Activated effector memory CD4-positive, alpha-beta T cell treated with anti-CD3 and anti-CD28 coated beads, Interleukin-2, amount 50 U/mL, for 16 hours (primary cell): ENCODE data around the gene TMEM43.
A peak's percentile ranks its signal among the peaks of the same experiment; 100 is the strongest.

ENCODE experiments used
- DNase-seq: peaks from one replicate; pipeline ENCODE4 v3.0.0-alpha.2; 2020

TMEM43 gene

DNA sequence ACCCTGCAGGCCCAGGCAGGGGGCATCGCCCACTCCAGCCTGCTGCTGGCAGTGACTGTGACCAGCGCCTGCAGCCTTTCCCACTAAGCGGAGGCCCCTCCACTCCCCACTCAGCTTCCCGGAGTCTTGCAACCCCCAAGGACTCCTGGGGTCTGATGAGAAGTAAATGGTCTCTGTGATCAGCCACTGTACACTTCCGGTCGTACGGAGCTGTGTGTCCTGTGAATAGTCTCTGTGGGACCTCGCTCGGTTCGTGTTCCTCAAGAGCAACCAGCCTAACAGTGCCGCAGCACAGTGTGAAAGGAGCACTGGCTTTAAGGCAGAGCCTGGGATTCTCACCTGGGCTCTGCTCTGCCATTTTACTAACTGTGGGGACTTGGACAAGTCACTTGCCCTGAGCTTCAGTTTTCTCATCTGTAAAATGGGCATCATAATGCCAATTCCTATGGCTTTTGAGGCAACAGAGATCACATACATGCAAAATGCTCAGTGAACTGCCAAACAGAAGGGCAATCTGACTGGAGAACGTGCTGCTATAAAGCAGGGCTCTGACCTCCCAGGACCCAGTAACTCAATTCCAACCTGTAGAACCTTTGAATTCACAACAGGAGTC, 26.7 kb downstream of the TMEM43 start:
- DNase-seq: no peak

DNA sequence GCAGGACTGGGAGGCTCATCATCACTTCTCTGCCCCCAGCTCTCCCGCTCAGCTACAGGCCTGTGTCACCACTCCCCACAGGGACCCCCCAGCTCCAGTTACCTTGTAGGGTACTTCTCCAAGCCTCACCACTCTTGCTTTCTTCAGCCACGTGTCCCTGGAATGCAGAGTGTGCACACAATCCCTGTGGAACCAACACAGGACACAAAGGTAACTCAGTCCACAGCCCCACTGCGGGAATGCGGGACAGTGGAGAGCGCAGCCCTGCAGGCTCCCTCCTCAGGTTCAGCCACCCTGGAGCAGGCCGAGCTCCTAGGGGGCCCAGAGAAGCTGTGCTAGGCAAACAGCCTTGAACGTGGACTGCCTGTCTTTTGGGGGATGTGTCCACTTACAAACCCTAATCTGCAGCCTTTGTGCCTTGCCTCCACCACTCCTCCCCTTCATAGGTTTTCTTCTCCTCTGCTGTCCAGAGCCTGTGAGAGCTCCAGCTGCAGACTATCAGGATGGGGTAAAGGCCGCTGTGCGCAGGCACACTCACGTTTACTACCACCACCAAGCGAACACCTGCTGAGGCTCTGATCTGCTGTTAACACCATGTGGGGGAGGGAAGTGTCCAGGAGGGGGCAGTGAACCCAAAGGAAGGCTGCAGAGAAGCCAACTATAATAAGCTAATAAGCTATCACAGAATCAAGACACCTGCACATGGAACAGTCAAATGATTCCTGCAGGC, 27.5 kb downstream of the TMEM43 start:
- DNase-seq: no peak

DNA sequence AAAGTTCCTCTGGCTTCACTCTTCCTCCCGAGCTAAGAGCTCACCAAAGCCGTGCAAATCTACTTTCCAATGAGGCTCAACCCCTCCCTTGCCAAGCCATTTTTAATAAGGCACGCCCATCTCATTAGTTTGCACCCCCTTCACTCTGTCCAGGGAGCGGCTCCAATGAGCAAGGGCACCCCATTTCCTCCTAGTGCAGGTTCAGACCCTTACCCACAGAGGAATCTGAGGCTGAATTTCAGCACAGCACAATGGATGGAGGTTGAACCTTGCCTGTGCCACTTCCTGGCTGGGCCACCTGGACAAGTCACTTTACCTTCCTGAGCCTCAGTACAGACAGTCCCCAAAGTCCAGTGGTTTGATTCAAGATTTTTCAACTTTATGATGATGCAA, 28.1 kb downstream of the TMEM43 start:
- DNase-seq: no peak

DNA sequence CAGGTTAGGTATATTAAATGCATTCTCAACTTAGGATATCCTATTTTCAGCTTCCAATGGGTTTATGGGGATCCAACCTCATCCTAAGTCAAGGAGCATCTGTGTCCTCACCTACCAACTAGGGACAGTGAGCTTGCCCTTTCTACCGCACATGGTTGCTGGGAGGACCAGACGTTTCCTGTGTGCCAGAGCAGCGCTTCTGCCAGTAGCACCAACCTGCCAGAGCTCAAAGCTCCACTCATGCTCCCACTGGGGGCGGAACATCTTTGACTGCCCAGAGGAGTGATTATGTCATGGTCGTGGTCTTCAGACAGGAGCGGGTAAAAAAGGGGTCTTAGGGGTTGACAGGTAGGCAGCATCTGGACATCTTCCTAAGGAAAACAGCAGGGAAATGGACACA, 28.8 kb downstream of the TMEM43 start:
- no peak for DNase-seq

DNA sequence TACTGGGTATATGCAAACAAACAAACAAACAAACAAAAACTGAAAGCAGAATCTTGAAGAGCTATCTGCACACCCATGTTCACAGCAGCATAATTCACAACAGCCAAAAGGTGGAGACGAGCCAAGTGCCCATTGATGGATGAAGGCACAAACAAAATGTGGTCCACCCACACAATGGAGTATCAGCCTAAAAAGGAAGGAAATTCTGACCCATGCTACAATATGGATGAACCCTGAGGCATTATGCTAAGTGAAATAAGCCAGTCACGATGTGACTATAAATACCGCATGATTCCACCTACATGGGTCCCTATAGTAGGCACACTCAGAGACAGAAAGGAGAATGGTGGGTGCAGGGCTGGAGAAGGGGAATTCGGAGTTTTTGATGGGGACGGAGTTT, 29.4 kb downstream of the TMEM43 start:
- DNase-seq: no peak

DNA sequence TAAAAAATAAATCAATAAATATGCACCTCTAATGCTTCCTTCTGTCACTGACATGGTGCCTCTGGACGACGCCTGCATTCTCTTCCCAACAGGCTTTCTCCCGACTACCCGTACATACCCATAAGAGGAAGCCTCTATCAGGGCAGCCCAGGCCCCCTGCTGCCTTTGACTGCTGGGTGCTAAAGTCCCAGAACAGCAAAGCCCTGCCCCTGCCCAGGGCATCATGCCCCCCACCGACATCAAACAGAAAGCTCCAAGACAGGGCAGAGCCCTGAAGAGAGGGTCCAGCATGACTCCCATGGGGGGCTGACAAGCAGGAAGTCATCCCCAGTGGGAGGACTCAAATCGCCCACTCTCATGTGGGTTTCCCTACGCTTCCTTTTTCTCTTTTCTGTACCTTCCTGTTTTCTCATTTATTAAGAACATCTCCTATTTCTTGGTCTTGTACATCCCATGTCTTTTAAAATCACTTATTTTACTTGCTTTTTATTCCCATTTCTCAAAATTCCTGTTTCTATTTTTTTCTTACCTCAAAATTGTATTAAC, 30.1 kb downstream of the TMEM43 start:
- DNase-seq: no peak

DNA sequence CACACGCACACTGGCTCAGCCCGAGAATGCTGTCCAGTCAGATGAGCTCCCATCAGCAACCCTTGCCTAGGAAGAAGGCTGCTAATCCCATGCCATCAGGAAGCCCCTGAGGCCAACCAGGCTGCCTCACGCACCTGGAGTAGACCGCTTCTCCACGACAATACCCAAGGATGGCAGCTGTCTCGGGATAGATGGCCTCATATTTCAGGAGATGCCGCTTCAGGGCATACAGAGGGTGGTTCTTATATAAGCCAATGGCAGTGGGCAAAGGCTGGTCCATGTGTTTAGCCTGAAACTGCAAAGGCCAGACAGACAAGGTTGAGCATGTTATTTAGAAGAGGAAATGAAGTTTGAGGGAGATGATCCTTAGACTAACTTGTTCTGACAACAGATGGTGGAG, 31.3 kb downstream of the TMEM43 start:
- DNase-seq: no peak

DNA sequence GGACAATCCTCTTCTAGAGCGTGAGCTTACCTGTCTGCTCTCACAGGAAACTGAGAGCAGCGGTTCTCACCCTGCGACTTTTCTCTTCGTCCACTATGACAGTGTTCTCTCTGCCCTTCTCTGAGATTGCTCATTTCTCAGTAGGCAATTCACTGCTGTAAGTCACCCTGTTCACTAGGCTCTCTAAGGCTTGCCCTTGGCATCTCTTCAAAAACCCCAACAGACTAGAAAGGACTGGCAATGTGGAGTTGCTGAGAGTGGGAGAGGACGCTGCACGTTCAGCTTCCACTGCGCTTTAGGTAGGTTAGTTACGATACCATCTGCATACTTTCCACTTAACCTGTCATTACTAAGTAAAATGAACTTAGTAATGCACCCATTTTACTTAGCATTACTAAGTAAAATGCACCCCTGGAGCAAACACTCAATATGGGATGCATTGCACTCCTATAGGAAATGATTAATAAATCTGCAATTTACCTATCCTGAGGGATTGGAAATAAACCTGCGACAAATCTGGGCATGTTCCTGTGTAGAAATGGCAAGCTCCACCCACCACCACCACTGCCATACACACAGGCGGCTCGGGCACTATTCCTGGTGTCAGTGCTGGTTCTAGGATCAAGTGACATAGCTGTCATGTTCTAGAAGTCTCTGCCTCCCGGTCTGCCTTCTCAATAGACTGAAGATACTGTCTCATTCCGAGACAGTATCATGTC, 32.1 kb downstream of the TMEM43 start:
- DNase-seq: no peak

DNA sequence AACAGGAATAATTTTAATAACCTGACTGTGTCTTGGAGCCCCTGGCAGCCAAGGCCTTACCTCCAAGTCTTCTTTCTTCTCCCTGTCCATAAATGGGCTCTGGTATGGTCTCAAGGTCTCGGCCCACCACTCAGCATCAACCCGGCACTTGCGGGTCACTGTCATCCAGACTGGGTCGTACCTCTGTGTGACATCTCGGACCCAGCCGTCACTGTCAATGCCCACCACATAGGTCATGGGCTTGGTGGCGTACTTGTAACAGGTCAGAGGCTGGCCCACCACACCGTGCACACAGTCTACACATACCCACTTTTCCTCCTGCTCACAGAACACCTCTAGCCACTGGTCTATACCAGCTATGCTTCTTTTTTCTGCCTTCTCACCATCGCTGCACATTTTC, 33.1 kb downstream of the TMEM43 start:
- DNase-seq: no peak

DNA sequence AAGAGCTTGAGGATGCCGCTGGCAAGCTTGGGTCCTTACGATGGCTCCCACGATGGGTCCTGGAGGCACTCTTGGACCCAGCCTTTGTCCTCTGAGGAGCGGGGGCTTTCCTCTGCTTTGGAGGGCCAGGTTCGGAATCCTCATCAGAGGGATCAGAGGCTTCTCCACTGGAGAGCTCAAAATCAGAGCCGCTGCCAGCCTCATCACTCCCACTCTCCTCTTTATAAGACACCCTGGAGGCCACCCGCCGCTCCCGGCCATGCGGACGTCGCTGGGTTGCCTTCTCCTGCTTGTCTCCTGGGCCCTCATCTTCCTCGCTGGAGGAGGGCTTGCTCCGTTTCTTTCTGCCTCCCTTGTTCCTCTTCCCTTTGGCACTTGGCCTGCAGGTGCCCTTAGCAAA, 33.5 kb downstream of the TMEM43 start:
- DNase-seq: no peak

DNA sequence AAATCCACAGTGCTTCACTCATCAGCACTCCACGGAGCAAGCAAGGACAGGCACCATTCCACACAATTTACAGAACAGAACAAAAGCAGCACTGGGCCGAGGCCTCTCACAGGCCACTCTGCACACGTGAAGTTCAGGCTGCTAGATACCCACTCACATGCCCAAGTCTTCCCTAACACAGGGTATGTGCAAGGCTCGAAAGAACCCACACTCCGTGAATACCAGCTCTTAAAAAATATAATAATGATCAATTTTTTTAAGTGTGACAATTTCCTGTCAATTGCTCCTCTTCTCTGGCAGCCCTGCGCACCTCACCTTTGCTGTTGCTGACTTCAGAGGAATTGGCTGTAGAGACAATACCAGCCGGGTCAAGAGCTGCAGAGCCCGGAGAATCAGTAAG, 34.6 kb downstream of the TMEM43 start:
- DNase-seq: no peak

DNA sequence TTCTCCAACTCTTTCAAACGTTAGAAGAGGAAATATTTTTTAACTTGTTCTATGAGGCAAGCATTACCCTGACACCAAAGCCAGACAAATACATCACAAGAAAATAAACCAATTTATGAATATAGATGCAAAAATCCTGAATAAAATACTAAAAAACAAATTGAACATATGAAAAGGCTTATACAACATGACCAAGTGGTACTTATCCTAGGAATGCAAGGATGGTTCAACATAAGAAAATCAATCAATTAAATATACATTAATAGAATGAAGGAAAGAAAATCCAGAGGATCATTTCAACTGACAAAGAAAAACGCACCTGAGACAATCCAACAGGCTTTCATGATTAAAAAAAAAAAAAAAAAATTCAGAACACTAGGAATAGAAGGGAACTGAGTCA, 36.4 kb downstream of the TMEM43 start:
- no peak for DNase-seq

DNA sequence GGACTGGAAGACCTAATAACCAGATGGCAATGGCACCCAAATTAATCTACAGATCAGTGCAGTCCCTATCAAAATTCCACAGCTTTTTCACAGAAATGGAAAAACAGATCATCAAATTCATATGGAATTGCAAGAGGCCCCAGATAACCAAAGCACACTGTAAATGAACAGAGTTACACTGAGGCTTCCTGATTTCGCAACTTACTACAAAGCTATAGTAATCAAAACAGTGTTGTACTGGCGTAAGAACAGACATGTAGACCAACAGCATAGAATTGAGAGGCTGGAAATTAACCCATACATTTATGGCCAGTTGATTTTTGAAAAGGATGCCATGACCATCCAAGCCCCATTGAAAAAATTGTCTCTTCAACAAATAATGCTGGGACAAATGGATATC, 37.3 kb downstream of the TMEM43 start:
- DNase-seq: no peak

DNA sequence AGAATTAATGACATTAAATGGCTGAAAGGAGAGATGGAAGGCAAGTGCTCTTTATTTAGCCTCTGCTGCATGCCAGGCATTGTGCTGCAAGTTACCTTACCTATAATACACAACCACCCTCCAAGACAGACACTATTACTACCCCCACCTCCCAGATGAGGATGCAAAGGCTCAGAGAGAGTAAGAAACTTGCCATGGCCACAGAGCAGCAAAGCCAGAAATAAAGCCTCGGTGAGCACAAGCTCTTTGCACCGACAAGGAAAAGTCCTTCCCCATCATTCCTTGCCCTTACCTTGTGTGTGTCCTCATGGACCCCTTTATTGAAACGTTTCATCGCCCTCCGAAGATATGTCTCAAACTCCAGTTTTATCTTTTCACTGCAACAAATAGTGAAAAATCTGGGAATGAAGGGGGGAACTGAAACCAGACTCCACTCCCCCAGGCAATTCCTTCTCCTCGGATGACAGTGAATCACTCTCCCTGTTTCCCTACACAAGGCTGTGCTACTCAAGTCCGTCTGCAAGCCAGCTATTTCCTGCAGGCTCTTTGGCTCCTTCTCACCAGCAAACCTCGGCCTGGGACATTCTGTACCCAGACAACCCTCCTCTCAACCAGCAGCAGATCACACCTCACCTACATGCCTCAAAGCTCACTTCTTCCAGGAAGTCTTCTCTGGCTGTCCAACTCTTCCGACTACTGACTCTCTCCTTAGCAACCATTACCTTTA, 42.2 kb downstream of the TMEM43 start:
- DNase-seq: no peak

DNA sequence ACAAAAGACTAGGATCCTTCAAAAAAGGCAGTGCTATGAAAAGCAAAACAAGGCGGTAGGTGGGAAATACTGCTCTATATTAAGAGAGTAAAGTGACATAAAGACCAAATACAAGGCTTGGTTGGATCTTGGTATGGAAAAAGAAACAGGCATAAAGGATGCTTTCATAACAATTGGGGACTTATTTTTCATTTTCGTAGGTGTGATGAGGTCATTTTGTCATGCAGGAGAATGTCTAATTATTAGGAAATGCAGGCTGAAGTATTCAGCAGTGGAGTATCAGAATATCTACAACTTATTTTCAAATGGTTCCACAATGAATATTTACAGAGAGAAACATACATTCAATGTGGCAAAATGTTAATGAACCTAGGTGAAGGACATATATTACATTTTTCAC, 44.6 kb downstream of the TMEM43 start:
- DNase-seq: no peak

DNA sequence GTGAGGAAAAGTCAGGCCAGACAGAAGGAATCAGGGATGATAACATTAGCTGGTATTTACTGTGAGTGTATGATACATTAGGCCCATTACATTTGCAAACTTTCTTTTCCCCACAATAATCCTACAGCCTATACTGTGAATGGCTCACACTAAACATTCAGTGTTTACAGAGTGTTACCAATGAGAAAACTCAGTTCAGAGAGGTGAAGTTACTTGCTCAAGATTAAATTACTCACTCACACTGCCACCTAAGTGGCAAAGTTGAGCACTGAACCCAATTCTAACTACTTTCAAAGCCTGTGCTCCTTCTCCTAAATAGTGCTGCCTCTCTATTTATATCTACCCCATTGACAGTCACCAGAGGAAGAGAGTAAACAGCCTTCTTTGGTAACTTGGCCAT, 45.0 kb downstream of the TMEM43 start:
- no peak for DNase-seq

DNA sequence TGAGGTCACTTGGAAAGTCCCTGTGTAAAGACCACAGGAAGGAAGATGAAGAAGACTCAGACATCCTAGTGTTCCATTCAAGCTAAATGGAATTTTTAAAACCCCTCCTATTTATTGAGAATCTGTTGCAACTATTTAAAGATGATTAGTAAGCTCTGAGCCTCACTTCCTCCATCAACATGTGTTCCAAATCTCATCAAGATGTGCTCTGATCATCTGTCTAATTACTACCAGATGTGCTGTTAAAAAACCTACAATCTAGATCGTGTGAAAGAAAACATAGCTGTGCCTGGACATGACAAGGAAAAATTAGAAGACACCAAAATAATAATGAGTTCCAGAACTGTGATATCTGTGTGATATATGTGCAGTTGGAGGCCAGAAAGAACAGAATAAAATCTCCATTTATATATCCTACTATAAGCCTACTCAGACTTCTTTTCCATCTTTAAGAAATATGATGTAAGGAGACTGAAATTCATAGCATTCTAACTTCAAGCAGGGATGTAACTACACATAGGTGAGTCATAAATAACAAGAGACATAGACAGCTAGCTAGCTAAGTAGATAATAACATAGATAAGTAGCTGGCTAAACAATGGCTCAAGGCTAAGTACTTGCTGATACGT, 45.8 kb downstream of the TMEM43 start:
- DNase-seq: no peak

DNA sequence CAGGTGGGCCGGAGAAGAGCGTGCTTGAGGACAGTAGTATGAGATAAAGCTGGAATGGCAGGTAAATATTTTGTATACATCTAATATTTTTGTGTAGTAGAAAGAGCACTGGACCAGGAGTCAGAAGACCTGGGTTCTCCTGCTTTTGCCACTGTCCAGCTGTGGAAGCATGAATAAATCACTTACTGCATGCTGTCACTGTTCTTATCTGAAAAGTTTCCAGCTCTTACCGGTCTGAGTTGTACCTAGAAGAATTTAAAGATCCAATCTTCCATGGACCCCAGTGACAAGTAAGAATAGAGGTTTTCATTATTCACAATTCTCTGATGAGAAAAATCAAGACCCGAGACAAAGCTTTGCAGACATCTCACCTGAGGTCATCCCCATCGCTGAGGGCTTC, 47.6 kb downstream of the TMEM43 start:
- no peak for DNase-seq

DNA sequence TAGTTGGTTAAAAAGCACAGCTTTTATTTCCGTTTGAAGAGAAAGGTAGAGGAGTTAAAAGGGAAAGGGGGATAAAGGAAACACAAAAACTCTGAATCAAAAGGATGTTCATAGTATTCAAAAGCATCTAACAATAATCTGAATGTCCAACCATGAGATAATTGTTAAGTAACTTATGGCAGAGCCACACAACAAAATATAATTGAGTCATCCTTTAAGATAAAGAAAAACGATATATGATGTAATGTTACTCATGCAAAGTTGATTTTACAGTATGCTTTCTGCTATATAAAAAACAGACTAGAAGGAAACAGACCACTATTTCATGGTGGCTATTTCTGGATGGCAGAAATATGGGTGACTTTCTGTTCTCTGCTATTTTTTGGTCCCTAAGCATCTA, 49.6 kb downstream of the TMEM43 start:
- DNase-seq: no peak

DNA sequence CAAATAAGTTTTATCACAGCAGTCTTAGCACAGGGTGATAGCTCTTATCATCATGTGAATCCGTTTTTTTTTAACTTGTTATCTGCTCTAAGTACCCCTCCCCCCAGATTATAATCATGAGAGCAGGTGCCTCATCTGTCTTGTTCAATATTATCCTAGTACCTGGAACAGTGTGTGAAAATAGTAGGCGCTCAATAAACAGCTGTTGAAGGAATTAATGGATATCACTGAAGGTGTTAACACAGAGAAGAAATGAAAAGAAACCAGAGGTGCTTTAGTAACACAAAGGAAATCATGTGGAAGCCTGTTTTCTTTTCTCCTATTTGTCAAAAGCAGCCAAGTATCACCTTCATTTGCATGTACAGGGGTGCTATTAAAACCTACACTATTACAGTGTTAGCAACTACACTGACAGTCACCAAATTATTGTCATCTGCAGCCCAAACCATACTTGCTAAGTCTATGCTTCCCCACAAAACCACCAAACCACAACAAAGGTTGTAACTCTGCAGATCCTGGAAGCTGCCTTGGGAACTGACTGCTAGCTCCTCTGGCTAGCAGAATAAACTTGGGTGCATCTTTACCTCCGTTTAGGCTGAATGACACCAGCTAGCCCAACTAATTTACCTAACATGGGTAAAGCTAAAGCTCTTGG, 50.7 kb downstream of the TMEM43 start:
- peak; percentile 73 for DNase-seq

DNA sequence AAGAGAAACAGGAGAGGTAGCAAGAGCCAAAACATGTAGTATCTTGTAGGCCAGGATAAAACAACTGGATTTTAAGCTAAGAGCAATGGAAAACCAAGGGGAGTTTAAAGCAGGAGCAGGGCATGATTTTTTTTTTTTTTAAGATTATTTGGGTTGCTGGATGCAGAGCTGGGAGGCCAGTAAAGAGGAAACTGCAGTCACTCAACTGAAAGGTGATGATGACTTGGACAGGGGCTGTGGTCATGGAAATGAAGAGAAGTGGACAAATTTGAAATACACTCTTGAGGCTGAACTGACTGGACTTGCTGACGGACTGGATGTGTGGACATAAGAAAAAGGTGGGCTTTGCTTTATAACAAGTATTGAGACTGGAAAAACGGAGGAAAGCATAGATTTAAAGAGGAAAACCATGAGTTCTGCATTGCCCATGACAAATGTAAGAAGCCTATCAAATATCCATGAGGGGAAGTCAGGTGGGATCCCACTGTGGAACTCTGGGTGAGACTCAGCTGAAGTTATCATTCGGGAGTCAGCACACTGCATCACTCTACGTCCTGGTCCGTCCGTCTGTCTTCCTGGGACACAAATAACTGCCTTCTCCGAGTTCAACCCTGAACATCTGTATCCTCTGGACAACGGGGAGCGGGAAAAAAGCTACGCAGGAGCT, 52.9 kb downstream of the TMEM43 start:
- no peak for DNase-seq
